GM23338 (cell line): ENCODE measurements around the gene B4GALNT4.

ENCODE experiments used
- CREB1 ChIP-seq: fragments of 250-450 bp; sonication (Bioruptor Pico); IDR thresholded peaks from 2 replicates; pipeline ENCODE4 v1.5.0; 2020; ENCODE audit warnings: low read depth, mild to moderate bottlenecking, moderate library complexity
- EZH2 ChIP-seq: fragments of 200-600 bp; sonication (generic); IDR thresholded peaks from one replicate; pipeline ENCODE4 v1.8.0; 2017; ENCODE audit warnings: antibody characterized with exemption, mild to moderate bottlenecking, low read depth; ENCODE audit not compliant: unreplicated experiment
- EZH2phosphoT487 ChIP-seq: fragments of 200-600 bp; sonication (generic); IDR thresholded peaks from one replicate; pipeline ENCODE4 v1.8.1; 2018; ENCODE audit warnings: antibody characterized with exemption; ENCODE audit not compliant: unreplicated experiment
- JUNB ChIP-seq: IDR thresholded peaks from one replicate; pipeline ENCODE4 v1.6.1; 2016; ENCODE audit warnings: antibody characterized with exemption; ENCODE audit not compliant: unreplicated experiment
- NANOG ChIP-seq: IDR thresholded peaks from 2 replicates; pipeline ENCODE4 v1.6.1; 2016; ENCODE audit warnings: antibody characterized with exemption, borderline replicate concordance
- POLR2AphosphoS5 ChIP-seq: IDR thresholded peaks from 2 replicates; pipeline ENCODE4 v1.6.1; 2016; ENCODE audit warnings: antibody characterized with exemption, low read depth
- STAT1 ChIP-seq: IDR thresholded peaks from one replicate; pipeline ENCODE4 v1.6.1; 2016; ENCODE audit warnings: antibody characterized with exemption; ENCODE audit not compliant: unreplicated experiment
- ZNF114 ChIP-seq: fragments of 250-450 bp; sonication (Bioruptor Pico); IDR thresholded peaks from 2 replicates; pipeline ENCODE4 v1.5.0; 2020; ENCODE audit warnings: mild to moderate bottlenecking, moderate library complexity
- ZNF331 ChIP-seq: fragments of 250-450 bp; sonication (Bioruptor Pico); IDR thresholded peaks from 2 replicates; pipeline ENCODE4 v1.5.0; 2020; ENCODE audit warnings: low read depth, mild to moderate bottlenecking, moderate library complexity
- TF ChIP-seq, protein P1 (sequence below), 2 experiments: fragments of 200-600 bp in 1 of 2; sonication (generic) in 1 of 2; conservative IDR thresholded peaks; 2 replicates each; pipeline versions ENCODE4 v1.5.1 to v1.6.1; 2016 to 2017; ENCODE audit warnings: antibody characterized with exemption in 2 of 2, low read depth in 2 of 2, mild to moderate bottlenecking in 2 of 2, moderate library complexity in 1 of 2
- TF ChIP-seq, protein P2 (sequence below): IDR thresholded peaks from 2 replicates; pipeline ENCODE4 v1.6.1; 2016; ENCODE audit warnings: antibody characterized with exemption
- TF ChIP-seq, protein P3 (sequence below): IDR thresholded peaks from one replicate; pipeline ENCODE4 v1.6.1; 2018; ENCODE audit warnings: antibody characterized with exemption; ENCODE audit not compliant: unreplicated experiment
- TF ChIP-seq, protein P4 (sequence below): fragments of 250-450 bp; sonication (Bioruptor Pico); IDR thresholded peaks from 2 replicates; pipeline ENCODE4 v1.5.0; 2020; ENCODE audit warnings: mild to moderate bottlenecking, moderate library complexity

DNA sequence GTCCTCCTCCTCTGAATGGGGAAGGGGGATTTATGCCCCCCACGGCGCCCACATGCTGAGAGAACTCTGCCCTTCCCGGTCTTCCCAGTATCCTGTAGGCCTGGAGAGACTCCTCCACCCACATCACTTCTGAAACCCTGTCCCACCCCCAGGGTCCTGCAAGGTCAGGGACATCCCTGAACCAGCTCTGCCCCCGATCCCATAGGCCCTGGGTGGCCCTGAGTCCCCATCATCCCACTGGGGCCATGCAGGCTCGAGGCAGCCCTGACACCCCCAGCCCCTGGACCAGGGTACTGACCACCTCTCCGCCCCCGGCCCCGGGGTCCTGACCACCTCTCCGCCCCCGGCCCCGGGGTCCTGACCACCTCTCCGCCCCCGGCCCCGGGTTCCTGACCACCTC lies 11.7 kb downstream of the B4GALNT4 start:
- TF ChIP-seq, protein P1, sequence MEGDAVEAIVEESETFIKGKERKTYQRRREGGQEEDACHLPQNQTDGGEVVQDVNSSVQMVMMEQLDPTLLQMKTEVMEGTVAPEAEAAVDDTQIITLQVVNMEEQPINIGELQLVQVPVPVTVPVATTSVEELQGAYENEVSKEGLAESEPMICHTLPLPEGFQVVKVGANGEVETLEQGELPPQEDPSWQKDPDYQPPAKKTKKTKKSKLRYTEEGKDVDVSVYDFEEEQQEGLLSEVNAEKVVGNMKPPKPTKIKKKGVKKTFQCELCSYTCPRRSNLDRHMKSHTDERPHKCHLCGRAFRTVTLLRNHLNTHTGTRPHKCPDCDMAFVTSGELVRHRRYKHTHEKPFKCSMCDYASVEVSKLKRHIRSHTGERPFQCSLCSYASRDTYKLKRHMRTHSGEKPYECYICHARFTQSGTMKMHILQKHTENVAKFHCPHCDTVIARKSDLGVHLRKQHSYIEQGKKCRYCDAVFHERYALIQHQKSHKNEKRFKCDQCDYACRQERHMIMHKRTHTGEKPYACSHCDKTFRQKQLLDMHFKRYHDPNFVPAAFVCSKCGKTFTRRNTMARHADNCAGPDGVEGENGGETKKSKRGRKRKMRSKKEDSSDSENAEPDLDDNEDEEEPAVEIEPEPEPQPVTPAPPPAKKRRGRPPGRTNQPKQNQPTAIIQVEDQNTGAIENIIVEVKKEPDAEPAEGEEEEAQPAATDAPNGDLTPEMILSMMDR (conservative IDR thresholded peaks at IDR 0.05; ENCODE audit: low read depth in 2 of 2): no peak
- TF ChIP-seq NANOG (no peak), POLR2AphosphoS5 (no peak), CREB1 (no peak), EZH2phosphoT487 (no peak), EZH2 (no peak), ZNF331 (CRISPR knock-in tag) (no peak), JUNB (no peak), STAT1 (no peak), ZNF114 (CRISPR knock-in tag) (no peak)
- TF ChIP-seq, protein P2, sequence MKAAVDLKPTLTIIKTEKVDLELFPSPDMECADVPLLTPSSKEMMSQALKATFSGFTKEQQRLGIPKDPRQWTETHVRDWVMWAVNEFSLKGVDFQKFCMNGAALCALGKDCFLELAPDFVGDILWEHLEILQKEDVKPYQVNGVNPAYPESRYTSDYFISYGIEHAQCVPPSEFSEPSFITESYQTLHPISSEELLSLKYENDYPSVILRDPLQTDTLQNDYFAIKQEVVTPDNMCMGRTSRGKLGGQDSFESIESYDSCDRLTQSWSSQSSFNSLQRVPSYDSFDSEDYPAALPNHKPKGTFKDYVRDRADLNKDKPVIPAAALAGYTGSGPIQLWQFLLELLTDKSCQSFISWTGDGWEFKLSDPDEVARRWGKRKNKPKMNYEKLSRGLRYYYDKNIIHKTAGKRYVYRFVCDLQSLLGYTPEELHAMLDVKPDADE: no peak
- TF ChIP-seq, protein P3, sequence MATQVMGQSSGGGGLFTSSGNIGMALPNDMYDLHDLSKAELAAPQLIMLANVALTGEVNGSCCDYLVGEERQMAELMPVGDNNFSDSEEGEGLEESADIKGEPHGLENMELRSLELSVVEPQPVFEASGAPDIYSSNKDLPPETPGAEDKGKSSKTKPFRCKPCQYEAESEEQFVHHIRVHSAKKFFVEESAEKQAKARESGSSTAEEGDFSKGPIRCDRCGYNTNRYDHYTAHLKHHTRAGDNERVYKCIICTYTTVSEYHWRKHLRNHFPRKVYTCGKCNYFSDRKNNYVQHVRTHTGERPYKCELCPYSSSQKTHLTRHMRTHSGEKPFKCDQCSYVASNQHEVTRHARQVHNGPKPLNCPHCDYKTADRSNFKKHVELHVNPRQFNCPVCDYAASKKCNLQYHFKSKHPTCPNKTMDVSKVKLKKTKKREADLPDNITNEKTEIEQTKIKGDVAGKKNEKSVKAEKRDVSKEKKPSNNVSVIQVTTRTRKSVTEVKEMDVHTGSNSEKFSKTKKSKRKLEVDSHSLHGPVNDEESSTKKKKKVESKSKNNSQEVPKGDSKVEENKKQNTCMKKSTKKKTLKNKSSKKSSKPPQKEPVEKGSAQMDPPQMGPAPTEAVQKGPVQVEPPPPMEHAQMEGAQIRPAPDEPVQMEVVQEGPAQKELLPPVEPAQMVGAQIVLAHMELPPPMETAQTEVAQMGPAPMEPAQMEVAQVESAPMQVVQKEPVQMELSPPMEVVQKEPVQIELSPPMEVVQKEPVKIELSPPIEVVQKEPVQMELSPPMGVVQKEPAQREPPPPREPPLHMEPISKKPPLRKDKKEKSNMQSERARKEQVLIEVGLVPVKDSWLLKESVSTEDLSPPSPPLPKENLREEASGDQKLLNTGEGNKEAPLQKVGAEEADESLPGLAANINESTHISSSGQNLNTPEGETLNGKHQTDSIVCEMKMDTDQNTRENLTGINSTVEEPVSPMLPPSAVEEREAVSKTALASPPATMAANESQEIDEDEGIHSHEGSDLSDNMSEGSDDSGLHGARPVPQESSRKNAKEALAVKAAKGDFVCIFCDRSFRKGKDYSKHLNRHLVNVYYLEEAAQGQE: no peak
- TF ChIP-seq, protein P4, sequence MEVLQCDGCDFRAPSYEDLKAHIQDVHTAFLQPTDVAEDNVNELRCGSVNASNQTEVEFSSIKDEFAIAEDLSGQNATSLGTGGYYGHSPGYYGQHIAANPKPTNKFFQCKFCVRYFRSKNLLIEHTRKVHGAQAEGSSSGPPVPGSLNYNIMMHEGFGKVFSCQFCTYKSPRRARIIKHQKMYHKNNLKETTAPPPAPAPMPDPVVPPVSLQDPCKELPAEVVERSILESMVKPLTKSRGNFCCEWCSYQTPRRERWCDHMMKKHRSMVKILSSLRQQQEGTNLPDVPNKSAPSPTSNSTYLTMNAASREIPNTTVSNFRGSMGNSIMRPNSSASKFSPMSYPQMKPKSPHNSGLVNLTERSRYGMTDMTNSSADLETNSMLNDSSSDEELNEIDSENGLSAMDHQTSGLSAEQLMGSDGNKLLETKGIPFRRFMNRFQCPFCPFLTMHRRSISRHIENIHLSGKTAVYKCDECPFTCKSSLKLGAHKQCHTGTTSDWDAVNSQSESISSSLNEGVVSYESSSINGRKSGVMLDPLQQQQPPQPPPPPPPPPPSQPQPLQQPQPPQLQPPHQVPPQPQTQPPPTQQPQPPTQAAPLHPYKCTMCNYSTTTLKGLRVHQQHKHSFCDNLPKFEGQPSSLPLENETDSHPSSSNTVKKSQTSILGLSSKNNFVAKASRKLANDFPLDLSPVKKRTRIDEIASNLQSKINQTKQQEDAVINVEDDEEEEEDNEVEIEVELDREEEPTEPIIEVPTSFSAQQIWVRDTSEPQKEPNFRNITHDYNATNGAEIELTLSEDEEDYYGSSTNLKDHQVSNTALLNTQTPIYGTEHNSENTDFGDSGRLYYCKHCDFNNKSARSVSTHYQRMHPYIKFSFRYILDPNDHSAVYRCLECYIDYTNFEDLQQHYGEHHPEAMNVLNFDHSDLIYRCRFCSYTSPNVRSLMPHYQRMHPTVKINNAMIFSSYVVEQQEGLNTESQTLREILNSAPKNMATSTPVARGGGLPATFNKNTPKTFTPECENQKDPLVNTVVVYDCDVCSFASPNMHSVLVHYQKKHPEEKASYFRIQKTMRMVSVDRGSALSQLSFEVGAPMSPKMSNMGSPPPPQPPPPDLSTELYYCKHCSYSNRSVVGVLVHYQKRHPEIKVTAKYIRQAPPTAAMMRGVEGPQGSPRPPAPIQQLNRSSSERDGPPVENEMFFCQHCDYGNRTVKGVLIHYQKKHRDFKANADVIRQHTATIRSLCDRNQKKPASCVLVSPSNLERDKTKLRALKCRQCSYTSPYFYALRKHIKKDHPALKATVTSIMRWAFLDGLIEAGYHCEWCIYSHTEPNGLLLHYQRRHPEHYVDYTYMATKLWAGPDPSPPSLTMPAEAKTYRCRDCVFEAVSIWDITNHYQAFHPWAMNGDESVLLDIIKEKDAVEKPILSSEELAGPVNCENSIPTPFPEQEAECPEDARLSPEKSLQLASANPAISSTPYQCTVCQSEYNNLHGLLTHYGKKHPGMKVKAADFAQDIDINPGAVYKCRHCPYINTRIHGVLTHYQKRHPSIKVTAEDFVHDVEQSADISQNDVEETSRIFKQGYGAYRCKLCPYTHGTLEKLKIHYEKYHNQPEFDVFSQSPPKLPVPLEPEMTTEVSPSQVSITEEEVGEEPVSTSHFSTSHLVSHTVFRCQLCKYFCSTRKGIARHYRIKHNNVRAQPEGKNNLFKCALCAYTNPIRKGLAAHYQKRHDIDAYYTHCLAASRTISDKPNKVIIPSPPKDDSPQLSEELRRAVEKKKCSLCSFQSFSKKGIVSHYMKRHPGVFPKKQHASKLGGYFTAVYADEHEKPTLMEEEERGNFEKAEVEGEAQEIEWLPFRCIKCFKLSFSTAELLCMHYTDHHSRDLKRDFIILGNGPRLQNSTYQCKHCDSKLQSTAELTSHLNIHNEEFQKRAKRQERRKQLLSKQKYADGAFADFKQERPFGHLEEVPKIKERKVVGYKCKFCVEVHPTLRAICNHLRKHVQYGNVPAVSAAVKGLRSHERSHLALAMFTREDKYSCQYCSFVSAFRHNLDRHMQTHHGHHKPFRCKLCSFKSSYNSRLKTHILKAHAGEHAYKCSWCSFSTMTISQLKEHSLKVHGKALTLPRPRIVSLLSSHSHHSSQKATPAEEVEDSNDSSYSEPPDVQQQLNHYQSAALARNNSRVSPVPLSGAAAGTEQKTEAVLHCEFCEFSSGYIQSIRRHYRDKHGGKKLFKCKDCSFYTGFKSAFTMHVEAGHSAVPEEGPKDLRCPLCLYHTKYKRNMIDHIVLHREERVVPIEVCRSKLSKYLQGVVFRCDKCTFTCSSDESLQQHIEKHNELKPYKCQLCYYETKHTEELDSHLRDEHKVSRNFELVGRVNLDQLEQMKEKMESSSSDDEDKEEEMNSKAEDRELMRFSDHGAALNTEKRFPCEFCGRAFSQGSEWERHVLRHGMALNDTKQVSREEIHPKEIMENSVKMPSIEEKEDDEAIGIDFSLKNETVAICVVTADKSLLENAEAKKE (CRISPR knock-in tag): no peak
